Measurements from ENCODE around the gene ESRRG. TPM values are rescaled to one million over a fixed set of nuclear protein-coding genes. Genes with fewer than 3 reads are reported as not detected.

Gene ESRRG
- total and polyA plus RNA-seq, 2 of the 8 experiments (the other 6 are each of a cell fraction or from before 2014, with no cell fraction given) = 0.59 to 1.4 TPM

DNA sequence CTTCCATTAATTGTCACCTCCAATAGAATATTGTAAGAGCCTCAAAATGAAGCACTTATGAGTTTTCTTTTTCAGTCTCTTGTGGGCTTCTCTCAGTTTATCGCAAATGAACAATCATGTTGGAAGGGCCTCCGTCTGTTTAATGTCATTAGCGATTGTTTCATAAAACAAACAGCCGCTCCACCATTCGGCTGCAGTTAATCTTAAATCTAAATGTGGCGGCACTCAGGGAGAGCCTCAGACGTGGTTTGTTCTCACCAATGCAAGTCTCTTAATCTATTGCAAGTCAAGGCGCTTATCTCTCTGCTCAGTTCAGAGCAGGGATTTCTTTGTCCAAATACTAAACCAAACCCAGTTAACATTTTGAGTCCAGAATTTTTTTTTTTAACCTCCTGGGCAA is 34.9 kb upstream of the ESRRG start:
- Histone ChIP-seq H3K79me1 (ENCODE audit: low read depth, low read length) (no peaks in the 10 kb centered on the region), H2BK15ac (ENCODE audit: low read length) (no peak overlapping the region), H3K27ac (ENCODE audit: low read depth, low read length) (no peak overlapping the region), H3K4me1 (replicated peaks in 1 of 4; ENCODE audit: control insufficient read depth in 3 of 4, insufficient read depth in 4 of 4, low read length in 3 of 4) (no peaks in the 10 kb centered on the region), H3K4me3 (ENCODE audit: extremely low read depth in 1 of 4, insufficient read depth in 2 of 4, low read depth in 3 of 4, low read length in 4 of 4) (no peak overlapping the region), H4K5ac (ENCODE audit: insufficient read length, low read depth, low read length) (no peak overlapping the region), H3K18ac (ENCODE audit: extremely low read depth, low read length) (no peak overlapping the region), H3K9ac (replicated peaks in 1 of 4; ENCODE audit: extremely low read depth in 1 of 4, low read depth in 3 of 4, low read length in 3 of 4) (no peak overlapping the region), H3K4me2 (ENCODE audit: insufficient read depth in 1 of 2, low read depth in 2 of 2, low read length in 2 of 2) (no peak overlapping the region), H3K27me3 (replicated peaks in 1 of 4; ENCODE audit: control insufficient read depth in 3 of 4, extremely low read depth in 1 of 4, insufficient read depth in 3 of 4, low read length in 3 of 4) (no peaks in the 10 kb centered on the region), H3K14ac (ENCODE audit: insufficient read length) (no peak overlapping the region), H3K4ac (replicated peaks; ENCODE audit: insufficient read length, low read depth, low read length) (no peak overlapping the region), H3K23me2 (ENCODE audit: low read depth, low read length) (no peaks in the 10 kb centered on the region), H2AFZ (ENCODE audit: low read length) (no peak overlapping the region), H2BK5ac (ENCODE audit: low read depth, low read length) (no peak overlapping the region), H4K8ac (ENCODE audit: extremely low read depth, insufficient read depth, low read length) (no peak overlapping the region), H3K79me2 (ENCODE audit: control insufficient read depth in 1 of 2, insufficient read depth in 2 of 2, low read length in 2 of 2) (no peaks in the 10 kb centered on the region), H3K56ac (replicated peaks; ENCODE audit: insufficient read length, low read depth, low read length) (no peak overlapping the region), H3K36me3 (ENCODE audit: control insufficient read depth in 2 of 4, insufficient read depth in 4 of 4, low read length in 3 of 4) (no peaks in the 10 kb centered on the region), H3K9me3 (ENCODE audit: insufficient read depth in 2 of 2, low read depth in 1 of 2, low read length in 1 of 2) (no peaks in the 10 kb centered on the region), H2BK12ac (ENCODE audit: low read depth, low read length) (no peak overlapping the region), H3K23ac (ENCODE audit: insufficient read length) (no peak overlapping the region), H2BK120ac (replicated peaks; ENCODE audit: low read depth, low read length) (no peak overlapping the region), H4K20me1 (replicated peaks in 1 of 2; ENCODE audit: control insufficient read depth in 1 of 2, insufficient read depth in 2 of 2, low read length in 2 of 2) (no peaks in the 10 kb centered on the region), H2BK20ac (ENCODE audit: low read length) (no peak overlapping the region), H2AK5ac (ENCODE audit: low read depth, low read length) (no peak overlapping the region), H4K91ac (replicated peaks; ENCODE audit: insufficient read length, low read length) (no peak overlapping the region)
- DNase-seq (ENCODE audit: low read depth in 1 of 2, low spot score in 2 of 2) (no peak), FAIRE-seq (no peak)
- WGBS, 2 experiments (ENCODE audit: extremely low coverage in 1 of 2, insufficient coverage in 1 of 2, insufficient read length in 1 of 2, insufficient replicate concordance in 2 of 2, low coverage in 1 of 2, low lambda C conversion rate in 2 of 2, missing lambda C conversion rate in 1 of 2) = 88% methylated on average over 8 of the region's 8 CpGs; no CpG with 5 or more reads in 1 of the 2 experiments
- ChIA-PET CTCF (ENCODE audit: partially characterized antibody) (no interaction called here), POLR2A (ENCODE audit: partially characterized antibody) (no interaction called here)
- TF ChIP-seq POLR2A (IDR thresholded peaks at IDR 0.05; ENCODE audit: control extremely low read depth in 1 of 2, low read depth in 2 of 2, low read length in 2 of 2) (no peak), KDM5A (IDR thresholded peaks at IDR 0.05; ENCODE audit: low read length) (no peak), PHF8 (conservative IDR thresholded peaks at IDR 0.05; ENCODE audit: low read depth, low read length) (no peak), TEAD4 (IDR thresholded peaks at IDR 0.05; ENCODE audit: low read depth, low read length) (no peak), ASH2L (IDR thresholded peaks at IDR 0.05; ENCODE audit: low read length) (no peak), JUND (IDR thresholded peaks at IDR 0.05; ENCODE audit: low read length) (no peak), CTBP2 (IDR thresholded peaks at IDR 0.05; ENCODE audit: borderline replicate concordance, insufficient read depth, insufficient read length, low read length) (no peak), BCL11A (IDR thresholded peaks at IDR 0.05; ENCODE audit: low read depth in 2 of 2, low read length in 2 of 2) (no peak), KDM4A (IDR thresholded peaks at IDR 0.05; ENCODE audit: low read depth, low read length, severe bottlenecking) (no peak)

Measured in H1 (cell line).